Body of pancreas (tissue), 4 donors: ENCODE results near the gene TACC2.

Experiments used
- CTCF ChIP-seq, 7 experiments: fragments of 450-650 bp in 4 of 7; fragments of 200-600 bp in 3 of 7; sonication (generic) in 3 of 7; IDR thresholded peaks; one replicate each; pipeline ENCODE4 v1.5.1; 2016 to 2019; ENCODE audit warnings: antibody characterized with exemption in 7 of 7
- POLR2A ChIP-seq, 3 donors: fragments of 450-650 bp; IDR thresholded peaks; one replicate each; pipeline ENCODE4 v1.6.1; 2016; ENCODE audit warnings: antibody characterized with exemption in 3 of 3, mild to moderate bottlenecking in 2 of 3

- TF ChIP-seq CTCF (IDR thresholded peaks at IDR 0.05) (no peak), POLR2A (IDR thresholded peaks at IDR 0.05) (no peak)
Measured at GRCh38 chr10:122102869-122103525, 114.0 kb downstream of the TACC2 start.
